GM12864 (cell line): ENCODE measurements around the gene ALG11.
"Not testable (repeated sequence)": the region's sequence is repeated elsewhere in the genome, so short reads cannot be mapped to it uniquely, and the experiment has no call there.

Experiments used
- DNase-seq: peaks from one replicate; pipeline ENCODE4 v3.0.0-alpha.2; 2011; ENCODE audit warnings: low read depth
- H3K4me3 ChIP-seq: 2 replicates; pipeline ENCODE4 v1.5.1; 2011; ENCODE audit warnings: mild to moderate bottlenecking, low read depth, low read length, control low read depth
- CTCF ChIP-seq: IDR thresholded peaks from 2 replicates; pipeline ENCODE4 v1.5.1; 2011; ENCODE audit warnings: low read depth, mild to moderate bottlenecking, moderate library complexity, low read length, control low read depth, inconsistent platforms; ENCODE audit errors: missing control alignments

Gene ALG11

GRCh38 chr13:52048516-52048915, 36.3 kb downstream of the ALG11 start:
- no peak overlapping the region for H3K4me3 ChIP-seq
- TF ChIP-seq CTCF: no peak
- no peak for DNase-seq

- no peak for DNase-seq
- TF ChIP-seq CTCF: no peak
- no peak overlapping the region for H3K4me3 ChIP-seq
Measured at GRCh38 chr13:52051400-52051799, 39.2 kb downstream of the ALG11 start.

GRCh38 chr13:52053460-52053859, 41.3 kb downstream of the ALG11 start:
- TF ChIP-seq CTCF: no peak
- no peak for DNase-seq
- H3K4me3 ChIP-seq: no peak overlapping the region

- not testable (repeated sequence) for DNase-seq, H3K4me3 ChIP-seq
Measured at GRCh38 chr13:52061064-52061463, 48.9 kb downstream of the ALG11 start.

- TF ChIP-seq CTCF: no peak
- no peak overlapping the region for H3K4me3 ChIP-seq
- no peak for DNase-seq
Measured at GRCh38 chr13:52061587-52061986, 49.4 kb downstream of the ALG11 start.

GRCh38 chr13:52067237-52067636, 55.0 kb downstream of the ALG11 start:
- TF ChIP-seq CTCF: no peak
- no peak for DNase-seq
- H3K4me3 ChIP-seq: no peak overlapping the region

GRCh38 chr13:52070929-52071523, 58.8 kb downstream of the ALG11 start:
- no peak for DNase-seq
- no peak overlapping the region for H3K4me3 ChIP-seq
- peak; percentile 4 for TF ChIP-seq CTCF
